ENCODE results near the gene CTRB2. TPM values are rescaled to one million over a fixed set of nuclear protein-coding genes. Genes with fewer than 3 reads are reported as not detected.

The CTRB2 gene
- total RNA-seq, result not detected in 2 replicates

GRCh38 chr16:75206749-75207451 lies at the start of gene CTRB2:
Gene CTRB2, minus strand, starts transcription at chr16:75207161. Its CDS starts 20 bp downstream, at chr16:75207141.

GRCh38 chr16:75251280-75252048 lies 44.5 kb upstream of the CTRB2 start, which contains the start of gene BCAR1:
Gene BCAR1, minus strand, starts transcription at chr16:75251624. Its CDS starts 142 bp downstream, at chr16:75251482.

GRCh38 chr16:75218256-75219076 lies 11.5 kb upstream of the CTRB2 start, which contains the start of gene CTRB1:
Gene CTRB1, plus strand, starts transcription at chr16:75218988. Its CDS starts 20 bp downstream, at chr16:75219008.

Other genes starting within 250 kb of the CTRB2 start
- gene WDR59, start 222.0 kb downstream of the CTRB2 start, total RNA-seq, result 12.2 and 15.2 TPM in 2 replicates
- 17.9 and 21.3 TPM in 2 replicates for gene ZNRF1, start 208.1 kb downstream of the CTRB2 start, total RNA-seq
- 1.4 and 1.5 TPM in 2 replicates for gene LDHD, start 90.4 kb downstream of the CTRB2 start, total RNA-seq
- gene ZFP1, start 58.6 kb downstream of the CTRB2 start, total RNA-seq, result 8.1 and 9.2 TPM in 2 replicates
- gene CTRB1, start 11.8 kb upstream of the CTRB2 start, total RNA-seq, result not detected in 2 replicates
- gene BCAR1, start 44.5 kb upstream of the CTRB2 start, total RNA-seq, result 49.6 and 119 TPM in 2 replicates
- gene CFDP1, start 226.3 kb upstream of the CTRB2 start, total RNA-seq, result 48.7 and 52.2 TPM in 2 replicates